ENCODE measurements around the gene HNRNPA0.

DNA sequence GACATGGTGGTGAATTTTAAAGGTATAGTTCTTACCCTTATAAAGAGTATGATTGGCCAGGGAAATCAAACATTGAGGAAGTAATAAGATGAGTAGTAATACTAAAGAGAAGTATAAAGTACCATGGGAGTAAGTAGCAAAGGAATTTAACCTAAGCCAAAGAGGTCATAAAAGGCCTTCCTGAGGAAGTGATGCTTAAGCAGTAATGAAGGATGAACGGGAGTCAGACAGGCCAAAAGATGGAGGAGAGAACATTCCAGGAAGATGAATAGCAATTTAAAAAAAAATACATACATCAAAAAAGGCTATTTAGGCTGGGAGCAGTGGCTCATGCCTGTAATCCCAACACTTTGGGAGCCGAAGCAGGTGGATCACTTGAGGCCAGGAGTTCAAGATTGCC is 47.3 kb downstream of the HNRNPA0 start:
- TF ChIP-seq, protein P1, sequence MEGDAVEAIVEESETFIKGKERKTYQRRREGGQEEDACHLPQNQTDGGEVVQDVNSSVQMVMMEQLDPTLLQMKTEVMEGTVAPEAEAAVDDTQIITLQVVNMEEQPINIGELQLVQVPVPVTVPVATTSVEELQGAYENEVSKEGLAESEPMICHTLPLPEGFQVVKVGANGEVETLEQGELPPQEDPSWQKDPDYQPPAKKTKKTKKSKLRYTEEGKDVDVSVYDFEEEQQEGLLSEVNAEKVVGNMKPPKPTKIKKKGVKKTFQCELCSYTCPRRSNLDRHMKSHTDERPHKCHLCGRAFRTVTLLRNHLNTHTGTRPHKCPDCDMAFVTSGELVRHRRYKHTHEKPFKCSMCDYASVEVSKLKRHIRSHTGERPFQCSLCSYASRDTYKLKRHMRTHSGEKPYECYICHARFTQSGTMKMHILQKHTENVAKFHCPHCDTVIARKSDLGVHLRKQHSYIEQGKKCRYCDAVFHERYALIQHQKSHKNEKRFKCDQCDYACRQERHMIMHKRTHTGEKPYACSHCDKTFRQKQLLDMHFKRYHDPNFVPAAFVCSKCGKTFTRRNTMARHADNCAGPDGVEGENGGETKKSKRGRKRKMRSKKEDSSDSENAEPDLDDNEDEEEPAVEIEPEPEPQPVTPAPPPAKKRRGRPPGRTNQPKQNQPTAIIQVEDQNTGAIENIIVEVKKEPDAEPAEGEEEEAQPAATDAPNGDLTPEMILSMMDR (conservative IDR thresholded peaks at IDR 0.05 in 1 of 2, IDR thresholded peaks at IDR 0.05 in 1 of 2; ENCODE audit: extremely low read depth in 1 of 2, insufficient read depth in 1 of 2, low read depth in 1 of 2, low read length in 2 of 2): no peak
- TF ChIP-seq EZH2 (IDR thresholded peaks at IDR 0.05; ENCODE audit: borderline replicate concordance, low read length): no peak

Data from mammary epithelial cell (primary cell).